Coronary artery (tissue), 2 donors: Measurements from ENCODE around the gene LRRC4B.
"Not testable (repeated sequence)": the region's sequence is repeated elsewhere in the genome, so short reads cannot be mapped to it uniquely, and the experiment has no call there.

ENCODE experiments used
- DNase-seq: peaks from one replicate; pipeline ENCODE4 v3.0.0-alpha.2; 2017; ENCODE audit warnings: low spot score
- H3K27ac ChIP-seq, 2 donors: fragments of 200-600 bp; sonication (generic); one replicate each; pipeline ENCODE4 v1.5.1; 2016 to 2019
- H3K4me3 ChIP-seq: fragments of 200-600 bp; sonication (generic); 2 replicates; pipeline ENCODE4 v1.5.1; 2016; ENCODE audit warnings: mild to moderate bottlenecking, moderate library complexity
- CTCF ChIP-seq: fragments of 200-600 bp; sonication (generic); IDR thresholded peaks from one replicate; pipeline ENCODE4 v1.5.1; 2019; ENCODE audit warnings: antibody characterized with exemption

LRRC4B gene

GRCh38 chr19:50567882-50568727 lies at the start of gene LRRC4B:
TSS of gene LRRC4B (minus strand) at chr19:50568435. CDS start at chr19:50548838, 19,597 bp downstream.
- H3K27ac ChIP-seq = no peak within 1 kb of the TSS
- DNase-seq = no peak
- H3K4me3 ChIP-seq = peak within 1 kb of the TSS; percentile 54
- no peak for TF ChIP-seq CTCF

GRCh38 chr19:50612504-50613404 lies 44.5 kb upstream of the LRRC4B start:
- DNase-seq, H3K27ac ChIP-seq, H3K4me3 ChIP-seq: not testable (repeated sequence)

GRCh38 chr19:50607874-50608785 lies 39.9 kb upstream of the LRRC4B start:
- Histone ChIP-seq H3K27ac (no peak overlapping the region), H3K4me3 (no peak overlapping the region)
- no peak for DNase-seq
- TF ChIP-seq CTCF = no peak

GRCh38 chr19:50607388-50607787 lies 39.2 kb upstream of the LRRC4B start:
- Histone ChIP-seq H3K27ac (no peak overlapping the region), H3K4me3 (no peak overlapping the region)
- DNase-seq = no peak
- no peak for TF ChIP-seq CTCF

GRCh38 chr19:50606059-50606836 lies 38.0 kb upstream of the LRRC4B start:
- DNase-seq, H3K4me3 ChIP-seq: not testable (repeated sequence)

GRCh38 chr19:50604264-50605073 lies 36.2 kb upstream of the LRRC4B start:
- DNase-seq, H3K4me3 ChIP-seq, H3K27ac ChIP-seq: not testable (repeated sequence)

More at GRCh38 chr19:50606059-50606836, 38.0 kb upstream of the LRRC4B start:
- H3K27ac ChIP-seq = not testable (repeated sequence)

- no peak for TF ChIP-seq CTCF
- no peak overlapping the region for H3K27ac ChIP-seq
- no peak for DNase-seq
- H3K4me3 ChIP-seq = no peak overlapping the region
Measured at GRCh38 chr19:50602935-50603334, 34.7 kb upstream of the LRRC4B start.
